Caco-2 (cell line): Measurements from ENCODE around the gene CDC37L1. TPM values are rescaled to one million over a fixed set of nuclear protein-coding genes. Genes with fewer than 3 reads are reported as not detected.

Experiments
- BruUV-seq: library from RNA; stranded (reverse); fragments of 400-500 nt; replicated peaks from 2 replicates; lab custom pipeline; 2021; lab: Mats Ljungman, UMichigan
- CTCF ChIA-PET: fragments of 300-600 bp; sonication (Branson Sonifier 250); formaldehyde crosslinking; loops from one replicate; lab custom pipeline; 2022; ENCODE audit warnings: antibody characterized with exemption; lab: Charles Lee
- POLR2A ChIA-PET: fragments of 300-600 bp; sonication (Branson Sonifier 250); formaldehyde crosslinking; loops from one replicate; lab custom pipeline; 2022; ENCODE audit warnings: antibody characterized with exemption; lab: Charles Lee
- DNase-seq, 2 experiments: peaks; one replicate each; pipeline versions ENCODE4 v3.0.0 to v3.0.0-alpha.2; 2020 to 2022
- H3K27me3 ChIP-seq: replicated peaks from 2 replicates; pipeline ENCODE4 v1.6.0; 2011; ENCODE audit warnings: low read length; ENCODE audit not compliant: control insufficient read depth, insufficient read depth
- H3K36me3 ChIP-seq: 2 replicates; pipeline ENCODE4 v1.5.1; 2011; ENCODE audit warnings: low read length; ENCODE audit not compliant: control insufficient read depth, insufficient read depth
- H3K4me1 ChIP-seq: fragments of 250-450 bp; sonication (Bioruptor Pico); 2 replicates; pipeline ENCODE4 v1.5.1; 2020; ENCODE audit warnings: mild to moderate bottlenecking
- H3K4me3 ChIP-seq: 2 replicates; pipeline ENCODE4 v1.5.1; 2011; ENCODE audit warnings: low read depth, mild to moderate bottlenecking, control low read depth, low read length
- H3K9me3 ChIP-seq: fragments of 250-450 bp; sonication (Bioruptor Pico); 2 replicates; pipeline ENCODE4 v1.5.1; 2020; ENCODE audit warnings: mild to moderate bottlenecking, moderate library complexity
- H3K27ac Mint-ChIP-seq: one replicate; pipeline ENCODE4 v1.8.0; 2022; ENCODE audit warnings: mixed read lengths; ENCODE audit not compliant: unreplicated experiment
- H3K27me3 Mint-ChIP-seq: one replicate; pipeline ENCODE4 v1.8.0; 2022; ENCODE audit warnings: mixed read lengths; ENCODE audit not compliant: insufficient read depth, unreplicated experiment
- H3K36me3 Mint-ChIP-seq: one replicate; pipeline ENCODE4 v1.8.0; 2022; ENCODE audit warnings: mild to moderate bottlenecking, mixed read lengths; ENCODE audit not compliant: insufficient read depth, unreplicated experiment
- H3K4me1 Mint-ChIP-seq: one replicate; pipeline ENCODE4 v1.8.0; 2022; ENCODE audit warnings: low read depth, mixed read lengths; ENCODE audit not compliant: unreplicated experiment
- H3K4me3 Mint-ChIP-seq: one replicate; pipeline ENCODE4 v1.8.0; 2022; ENCODE audit warnings: mild to moderate bottlenecking, moderate library complexity, mixed read lengths; ENCODE audit not compliant: unreplicated experiment
- H3K9me3 Mint-ChIP-seq: one replicate; pipeline ENCODE4 v1.8.0; 2022; ENCODE audit warnings: mixed read lengths; ENCODE audit not compliant: unreplicated experiment
- CTCF ChIP-seq, 2 experiments: fragments of 200-600 bp in 1 of 2; IDR thresholded peaks; 1 replicate in 1 of 2; 2 replicates in 1 of 2; pipeline versions ENCODE4 v1.5.1 to v1.8.0; 2011 to 2022; ENCODE audit warnings: antibody characterized with exemption in 1 of 2, control low read depth in 1 of 2, inconsistent platforms in 1 of 2, low read depth in 1 of 2, low read length in 1 of 2, mild to moderate bottlenecking in 1 of 2, moderate library complexity in 1 of 2; ENCODE audit not compliant: insufficient read depth in 1 of 2, severe bottlenecking in 1 of 2, unreplicated experiment in 1 of 2
- intact Hi-C: fragments of 100-400 bp; cut with micrococcal nuclease; formaldehyde crosslinking; loops from one replicate; pipeline ENCODE4 v1.10.0; 2022; ENCODE audit not compliant: unreplicated experiment
- total RNA-seq: library from RNA; stranded (reverse); gene quantifications from 2 replicates; pipeline ENCODE4 v1.2.3, GENCODE V29; 2022

CDC37L1 gene
- total RNA-seq, 1 experiment from 2014 or later: 9.3 TPM

DNA sequence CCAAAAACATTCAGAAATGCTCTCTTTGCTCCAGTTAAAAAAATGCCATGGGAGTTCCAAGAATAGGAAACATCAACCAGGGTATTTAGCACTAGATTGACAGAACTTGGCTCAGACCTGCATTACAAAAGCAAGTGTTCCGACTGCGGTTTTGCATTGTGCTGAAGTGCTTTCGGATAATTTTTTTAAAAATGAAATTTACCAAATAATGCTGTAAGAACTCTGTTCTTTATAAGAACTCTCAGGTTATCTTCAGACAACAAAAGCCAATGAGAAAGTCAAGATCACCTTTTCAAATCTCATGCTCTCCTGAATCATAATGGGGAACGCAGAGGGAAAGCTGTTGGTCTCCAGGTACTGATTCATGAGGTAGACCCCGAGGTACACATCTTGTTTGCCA is 17.8 kb upstream of the CDC37L1 start:
- CTCF ChIA-PET: interaction anchor here (1.4 to 1.6 kb wide), 3 partner anchors 16 to 57 kb away, joined by 4 to 7 read pairs (median 7); partner anchors contain the start of gene CDC37L1
- Mint-ChIP-seq H3K4me1 (peaks cover 16% of the 10 kb centered on the region), H3K4me3 (peak overlapping the region; percentile 75), H3K9me3 (no peaks in the 10 kb centered on the region), H3K27ac (no peak overlapping the region), H3K27me3 (no peaks in the 10 kb centered on the region), H3K36me3 (no peaks in the 10 kb centered on the region)
- BruUV-seq: no TSS peak
- POLR2A ChIA-PET: no interaction called here
- H3K9me3 ChIP-seq: no peaks in the 10 kb centered on the region
- DNase-seq: no peak
- H3K27me3 ChIP-seq: no peaks in the 10 kb centered on the region
- H3K36me3 ChIP-seq: no peaks in the 10 kb centered on the region
- TF ChIP-seq CTCF (IDR thresholded peaks at IDR 0.05; ENCODE audit: insufficient read depth in 1 of 2, low read depth in 1 of 2, low read length in 1 of 2, severe bottlenecking in 1 of 2, unreplicated experiment in 1 of 2): no peak
- no peak overlapping the region for H3K4me3 ChIP-seq
- intact Hi-C loops: loop anchor here (1.0 to 10.0 kb wide), 4 partner anchors 18 to 323 kb away; partner anchors contain the start of genes AK3, CDC37L1, JAK2 and RCL1
- H3K4me1 ChIP-seq: peaks cover 17% of the 10 kb centered on the region; the same call in 1 of the 2 replicates

DNA sequence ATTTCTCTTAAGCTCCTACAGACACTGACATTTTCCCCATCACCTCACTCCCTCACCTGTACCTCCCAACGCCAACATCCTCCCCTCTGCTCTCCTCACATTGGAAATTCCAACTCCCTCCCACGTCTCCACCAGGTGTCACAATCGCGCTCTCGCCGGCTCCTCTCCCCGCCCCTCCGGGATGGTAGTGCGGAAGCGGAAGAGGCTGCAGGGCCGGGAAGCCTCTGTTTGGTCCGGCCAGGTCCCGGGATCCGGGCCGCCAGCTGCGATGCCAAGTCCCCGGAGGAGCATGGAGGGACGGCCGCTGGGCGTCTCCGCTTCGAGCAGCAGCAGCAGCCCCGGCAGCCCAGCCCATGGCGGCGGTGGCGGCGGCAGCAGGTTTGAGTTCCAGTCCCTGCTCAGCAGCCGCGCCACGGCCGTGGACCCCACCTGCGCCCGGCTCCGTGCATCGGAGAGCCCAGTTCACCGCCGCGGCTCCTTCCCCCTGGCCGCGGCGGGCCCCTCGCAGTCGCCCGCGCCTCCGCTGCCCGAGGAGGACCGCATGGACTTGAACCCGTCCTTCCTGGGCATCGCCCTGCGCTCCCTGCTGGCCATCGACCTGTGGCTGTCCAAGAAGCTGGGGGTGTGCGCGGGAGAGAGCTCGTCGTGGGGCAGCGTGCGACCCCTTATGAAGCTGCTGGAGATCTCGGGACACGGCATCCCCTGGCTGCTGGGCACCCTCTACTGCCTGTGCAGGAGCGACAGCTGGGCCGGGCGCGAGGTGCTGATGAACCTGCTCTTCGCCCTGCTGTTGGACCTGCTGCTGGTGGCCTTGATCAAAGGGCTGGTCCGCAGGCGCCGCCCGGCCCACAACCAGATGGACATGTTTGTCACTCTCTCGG is 17.0 kb upstream of the CDC37L1 start, which contains the start of gene PLPP6:
TSS of gene PLPP6 (plus strand) at position 187 of the 881 bp plus-strand sequence. CDS start at position 269, 82 bp downstream.
- Mint-ChIP-seq H3K36me3 (no peaks in the 10 kb centered on the region), H3K27ac (peak within 1 kb of the TSS; percentile 63), H3K4me1 (peaks cover 16% of the 10 kb centered on the region), H3K4me3 (peak within 1 kb of the TSS; percentile 75), H3K9me3 (no peaks in the 10 kb centered on the region), H3K27me3 (no peaks in the 10 kb centered on the region)
- peak; percentile 22 to 65 for TF ChIP-seq CTCF (IDR thresholded peaks at IDR 0.05; ENCODE audit: insufficient read depth in 1 of 2, low read depth in 1 of 2, low read length in 1 of 2, severe bottlenecking in 1 of 2, unreplicated experiment in 1 of 2)
- BruUV-seq: no TSS peak
- Histone ChIP-seq H3K36me3 (no peaks in the 10 kb centered on the region), H3K4me1 (peaks cover 22% of the 10 kb centered on the region; the same call in 1 of the 2 replicates), H3K4me3 (peak within 1 kb of the TSS; percentile 79), H3K9me3 (no peaks in the 10 kb centered on the region), H3K27me3 (no peaks in the 10 kb centered on the region)
- CTCF ChIA-PET: interaction anchor here (0.6 to 1.6 kb wide), 4 partner anchors 16 to 78 kb away, joined by 3 to 7 read pairs (median 6); partner anchors contain the start of genes AK3 and CDC37L1
- intact Hi-C loops: loop anchor here (1.0 to 10.0 kb wide), 4 partner anchors 17 to 322 kb away; partner anchors contain the start of genes AK3, CDC37L1, JAK2 and RCL1
- peak; percentile 89 to 90 for DNase-seq
- POLR2A ChIA-PET: interaction anchor here (0.7 kb wide), 1 partner anchor 27 kb away, joined by 13 read pairs; no protein-coding TSS in a partner anchor
